Chondrocyte (in vitro differentiated cells): ENCODE data around the gene LRRC8C. TPM values are rescaled to one million over a fixed set of nuclear protein-coding genes. Genes with fewer than 3 reads are reported as not detected.

Experiments used
- DNase-seq: peaks from one replicate; pipeline ENCODE4 v3.0.0; 2021; ENCODE audit warnings: mixed read lengths, low spot score
- H3K27ac Mint-ChIP-seq: one replicate; pipeline ENCODE4 v1.8.0; 2021; ENCODE audit warnings: mild to moderate bottlenecking, moderate library complexity, mixed read lengths; ENCODE audit not compliant: unreplicated experiment
- H3K27me3 Mint-ChIP-seq: 2 replicates; pipeline ENCODE4 v1.8.0; 2021; ENCODE audit warnings: low read depth, mixed read lengths
- H3K36me3 Mint-ChIP-seq: 2 replicates; pipeline ENCODE4 v1.8.0; 2021; ENCODE audit warnings: low read depth, mixed read lengths
- H3K4me1 Mint-ChIP-seq: 2 replicates; pipeline ENCODE4 v1.8.0; 2021; ENCODE audit warnings: low read depth, mild to moderate bottlenecking, mixed read lengths
- H3K4me3 Mint-ChIP-seq: one replicate; pipeline ENCODE4 v1.8.0; 2021; ENCODE audit warnings: mild to moderate bottlenecking, moderate library complexity, mixed read lengths; ENCODE audit not compliant: unreplicated experiment
- H3K9me3 Mint-ChIP-seq: 2 replicates; pipeline ENCODE4 v1.8.0; 2021; ENCODE audit warnings: low read depth, mixed read lengths
- CTCF ChIP-seq: fragments of 200-600 bp; sonication (generic); IDR thresholded peaks from 2 replicates; pipeline ENCODE4 v1.5.0; 2021; ENCODE audit warnings: antibody characterized with exemption, mild to moderate bottlenecking, moderate library complexity
- total RNA-seq: library from RNA; stranded (reverse); gene quantifications from 3 replicates; pipeline ENCODE4 v1.2.1, GENCODE V29; 2021

LRRC8C gene
- total RNA-seq, 1 donor from 2014 or later: 2.3 TPM

- no peak for DNase-seq
- no peaks in the 10 kb centered on the region for H3K36me3 Mint-ChIP-seq
- H3K27me3 Mint-ChIP-seq: no peaks in the 10 kb centered on the region
- H3K27ac Mint-ChIP-seq: no peak overlapping the region
- H3K9me3 Mint-ChIP-seq: no peaks in the 10 kb centered on the region
- TF ChIP-seq CTCF: no peak
- H3K4me1 Mint-ChIP-seq: peaks cover 19% of the 10 kb centered on the region
- H3K4me3 Mint-ChIP-seq: no peak overlapping the region
Observed at GRCh38 chr1:89692601-89693521, 59.9 kb downstream of the LRRC8C start.

GRCh38 chr1:89695847-89696246, 62.9 kb downstream of the LRRC8C start:
- Mint-ChIP-seq H3K4me1 (peaks cover 26% of the 10 kb centered on the region), H3K4me3 (no peak overlapping the region), H3K36me3 (peaks cover 5% of the 10 kb centered on the region), H3K27me3 (no peaks in the 10 kb centered on the region), H3K9me3 (peaks cover 5% of the 10 kb centered on the region), H3K27ac (no peak overlapping the region)
- no peak for DNase-seq
- no peak for TF ChIP-seq CTCF

- H3K36me3 Mint-ChIP-seq: peaks cover 5% of the 10 kb centered on the region
Observed at GRCh38 chr1:89697383-89697782, 64.5 kb downstream of the LRRC8C start.

GRCh38 chr1:89698020-89698560, 65.2 kb downstream of the LRRC8C start:
- H3K9me3 Mint-ChIP-seq: peaks cover 5% of the 10 kb centered on the region
- H3K27me3 Mint-ChIP-seq: no peaks in the 10 kb centered on the region
- DNase-seq: no peak
- no peak overlapping the region for H3K27ac Mint-ChIP-seq
- peaks cover 5% of the 10 kb centered on the region for H3K36me3 Mint-ChIP-seq
- no peak overlapping the region for H3K4me3 Mint-ChIP-seq
- no peak for TF ChIP-seq CTCF
- peaks cover 18% of the 10 kb centered on the region for H3K4me1 Mint-ChIP-seq

More at GRCh38 chr1:89697383-89697782, 64.5 kb downstream of the LRRC8C start:
- no peaks in the 10 kb centered on the region for H3K27me3 Mint-ChIP-seq
- peaks cover 23% of the 10 kb centered on the region for H3K4me1 Mint-ChIP-seq
- H3K9me3 Mint-ChIP-seq: peaks cover 5% of the 10 kb centered on the region
- no peak overlapping the region for H3K27ac Mint-ChIP-seq
- no peak overlapping the region for H3K4me3 Mint-ChIP-seq
- TF ChIP-seq CTCF: no peak
- no peak for DNase-seq

- TF ChIP-seq CTCF: no peak
- no peak for DNase-seq
- peaks cover 5% of the 10 kb centered on the region for H3K9me3 Mint-ChIP-seq
Observed at GRCh38 chr1:89698624-89699023, 65.7 kb downstream of the LRRC8C start.

More at GRCh38 chr1:89698624-89699023, 65.7 kb downstream of the LRRC8C start:
- Mint-ChIP-seq H3K27me3 (no peaks in the 10 kb centered on the region), H3K36me3 (peaks cover 5% of the 10 kb centered on the region), H3K4me3 (no peak overlapping the region), H3K4me1 (peaks cover 18% of the 10 kb centered on the region), H3K27ac (no peak overlapping the region)
